Ishikawa (cell line): ENCODE results near the gene EHD1.

Experiments
- CEBPB ChIP-seq: IDR thresholded peaks from 2 replicates; pipeline ENCODE4 v1.6.1; 2012
- EP300 ChIP-seq: IDR thresholded peaks from 2 replicates; pipeline ENCODE4 v1.6.1; 2012; ENCODE audit warnings: borderline replicate concordance
- NFIC ChIP-seq: IDR thresholded peaks from 2 replicates; pipeline ENCODE4 v1.6.1; 2012
- RAD21 ChIP-seq: IDR thresholded peaks from 2 replicates; pipeline ENCODE4 v1.6.1; 2012; ENCODE audit warnings: low read depth
- TAF1 ChIP-seq: IDR thresholded peaks from 2 replicates; pipeline ENCODE4 v1.6.1; 2012; ENCODE audit warnings: low read depth, mild to moderate bottlenecking
- TEAD4 ChIP-seq: IDR thresholded peaks from 2 replicates; pipeline ENCODE4 v1.6.1; 2012
- YY1 ChIP-seq: IDR thresholded peaks from 2 replicates; pipeline ENCODE4 v1.6.1; 2012; ENCODE audit warnings: low read depth
- TF ChIP-seq, protein P1 (sequence below): IDR thresholded peaks from 2 replicates; pipeline ENCODE4 v1.6.1; 2012; ENCODE audit warnings: low read depth, mild to moderate bottlenecking
- TF ChIP-seq, protein P2 (sequence below): IDR thresholded peaks from 2 replicates; pipeline ENCODE4 v1.6.1; 2012

DNA sequence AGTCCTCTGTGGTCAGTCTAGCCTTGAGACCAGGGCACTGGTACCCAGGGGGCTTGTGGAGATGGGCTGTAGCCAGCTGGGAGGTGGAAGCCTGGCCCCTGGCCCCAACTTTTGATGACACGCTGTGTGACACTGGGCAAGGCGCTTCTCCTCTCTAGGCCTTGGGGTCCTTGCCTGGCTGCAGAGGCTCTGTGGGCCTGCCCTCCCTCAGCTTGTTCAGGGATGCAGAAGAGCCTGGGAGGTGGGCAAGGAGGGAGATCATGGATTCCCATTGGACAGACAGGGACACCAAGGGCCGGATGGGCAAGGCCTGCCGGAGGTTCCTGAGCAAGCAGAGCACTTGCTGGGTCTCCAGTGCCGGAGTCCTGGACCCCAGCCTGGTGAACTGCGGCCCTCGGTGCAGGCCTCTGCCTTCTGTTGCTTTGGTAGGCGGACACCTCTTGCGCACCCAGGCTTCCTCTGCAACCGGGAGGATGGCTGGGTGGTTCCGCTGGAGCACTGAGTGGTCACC, 44.8 kb upstream of the EHD1 start:
- TF ChIP-seq, protein P1, sequence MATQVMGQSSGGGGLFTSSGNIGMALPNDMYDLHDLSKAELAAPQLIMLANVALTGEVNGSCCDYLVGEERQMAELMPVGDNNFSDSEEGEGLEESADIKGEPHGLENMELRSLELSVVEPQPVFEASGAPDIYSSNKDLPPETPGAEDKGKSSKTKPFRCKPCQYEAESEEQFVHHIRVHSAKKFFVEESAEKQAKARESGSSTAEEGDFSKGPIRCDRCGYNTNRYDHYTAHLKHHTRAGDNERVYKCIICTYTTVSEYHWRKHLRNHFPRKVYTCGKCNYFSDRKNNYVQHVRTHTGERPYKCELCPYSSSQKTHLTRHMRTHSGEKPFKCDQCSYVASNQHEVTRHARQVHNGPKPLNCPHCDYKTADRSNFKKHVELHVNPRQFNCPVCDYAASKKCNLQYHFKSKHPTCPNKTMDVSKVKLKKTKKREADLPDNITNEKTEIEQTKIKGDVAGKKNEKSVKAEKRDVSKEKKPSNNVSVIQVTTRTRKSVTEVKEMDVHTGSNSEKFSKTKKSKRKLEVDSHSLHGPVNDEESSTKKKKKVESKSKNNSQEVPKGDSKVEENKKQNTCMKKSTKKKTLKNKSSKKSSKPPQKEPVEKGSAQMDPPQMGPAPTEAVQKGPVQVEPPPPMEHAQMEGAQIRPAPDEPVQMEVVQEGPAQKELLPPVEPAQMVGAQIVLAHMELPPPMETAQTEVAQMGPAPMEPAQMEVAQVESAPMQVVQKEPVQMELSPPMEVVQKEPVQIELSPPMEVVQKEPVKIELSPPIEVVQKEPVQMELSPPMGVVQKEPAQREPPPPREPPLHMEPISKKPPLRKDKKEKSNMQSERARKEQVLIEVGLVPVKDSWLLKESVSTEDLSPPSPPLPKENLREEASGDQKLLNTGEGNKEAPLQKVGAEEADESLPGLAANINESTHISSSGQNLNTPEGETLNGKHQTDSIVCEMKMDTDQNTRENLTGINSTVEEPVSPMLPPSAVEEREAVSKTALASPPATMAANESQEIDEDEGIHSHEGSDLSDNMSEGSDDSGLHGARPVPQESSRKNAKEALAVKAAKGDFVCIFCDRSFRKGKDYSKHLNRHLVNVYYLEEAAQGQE = no peak
- TF ChIP-seq TAF1 (no peak), RAD21 (no peak), CEBPB (no peak), EP300 (no peak), YY1 (no peak), NFIC (no peak), TEAD4 (no peak)
- TF ChIP-seq, protein P2, sequence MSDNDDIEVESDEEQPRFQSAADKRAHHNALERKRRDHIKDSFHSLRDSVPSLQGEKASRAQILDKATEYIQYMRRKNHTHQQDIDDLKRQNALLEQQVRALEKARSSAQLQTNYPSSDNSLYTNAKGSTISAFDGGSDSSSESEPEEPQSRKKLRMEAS = no peak
